PFSK-1 (cell line): ENCODE data around the gene CAMK1D.

ENCODE experiments used
- SIN3A ChIP-seq: IDR thresholded peaks from 2 replicates; pipeline ENCODE4 v1.6.1; 2012; ENCODE audit warnings: mild to moderate bottlenecking, low read length, moderate library complexity, borderline replicate concordance; ENCODE audit not compliant: insufficient read depth
- TAF1 ChIP-seq: IDR thresholded peaks from 2 replicates; pipeline ENCODE4 v1.6.1; 2012; ENCODE audit warnings: low read length, control low read depth, borderline replicate concordance; ENCODE audit not compliant: insufficient read depth

GRCh38 chr10:12735843-12736462, 386.6 kb downstream of the CAMK1D start:
- TF ChIP-seq SIN3A (no peak), TAF1 (no peak)
